Glomerular visceral epithelial cell (primary cell): ENCODE data around the gene AP3D1.
A peak's percentile ranks its signal among the peaks of the same experiment; 100 is the strongest.

Experiments used
- DNase-seq: peaks from one replicate; pipeline ENCODE4 v3.0.0-alpha.2; 2016; ENCODE audit errors: extremely low spot score

Gene AP3D1

DNA sequence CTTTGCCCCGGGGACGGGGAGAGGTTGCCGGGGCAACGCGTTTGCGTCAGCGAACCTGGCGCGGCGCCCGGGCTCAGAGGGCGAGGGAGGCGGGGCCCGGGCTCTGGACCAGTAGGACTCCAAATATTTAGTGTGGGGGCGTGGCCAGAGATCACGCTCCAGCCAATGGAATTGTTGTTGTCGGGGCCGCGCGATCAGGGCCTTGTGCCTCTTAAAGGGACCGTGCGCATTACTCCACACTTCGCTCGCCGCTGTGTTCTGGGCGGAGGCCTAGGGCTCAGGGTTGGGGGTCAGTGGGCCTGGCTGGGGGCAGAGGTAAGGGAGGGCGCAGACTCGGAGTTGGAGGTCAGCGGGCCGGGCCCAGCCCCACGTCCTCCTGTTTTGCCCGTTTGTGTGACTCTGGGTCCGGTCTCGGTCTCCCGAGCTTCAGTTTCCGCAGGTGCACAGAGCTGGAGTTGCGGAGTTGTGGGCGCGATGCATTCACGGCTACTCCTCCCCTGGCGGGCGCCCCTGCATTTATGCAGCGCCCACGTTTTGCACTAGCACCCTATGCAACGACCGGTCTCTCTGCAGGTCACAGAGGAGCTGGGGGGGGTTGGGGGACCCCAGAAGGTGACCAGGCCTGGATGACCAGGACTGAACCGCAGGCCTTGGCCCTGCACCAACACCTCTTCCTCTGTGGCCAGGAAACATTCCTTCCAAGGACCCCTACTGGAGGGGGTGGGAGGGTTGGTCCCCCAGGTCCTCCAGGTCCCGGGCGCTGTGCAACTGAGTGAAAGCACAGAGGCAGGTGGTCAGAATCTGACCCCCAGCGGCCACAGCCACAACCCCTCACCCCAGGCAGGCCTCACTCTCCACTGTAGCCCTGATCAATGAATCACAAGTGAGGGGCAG, 89.6 kb downstream of the AP3D1 start:
- peak; percentile 99 for DNase-seq

DNA sequence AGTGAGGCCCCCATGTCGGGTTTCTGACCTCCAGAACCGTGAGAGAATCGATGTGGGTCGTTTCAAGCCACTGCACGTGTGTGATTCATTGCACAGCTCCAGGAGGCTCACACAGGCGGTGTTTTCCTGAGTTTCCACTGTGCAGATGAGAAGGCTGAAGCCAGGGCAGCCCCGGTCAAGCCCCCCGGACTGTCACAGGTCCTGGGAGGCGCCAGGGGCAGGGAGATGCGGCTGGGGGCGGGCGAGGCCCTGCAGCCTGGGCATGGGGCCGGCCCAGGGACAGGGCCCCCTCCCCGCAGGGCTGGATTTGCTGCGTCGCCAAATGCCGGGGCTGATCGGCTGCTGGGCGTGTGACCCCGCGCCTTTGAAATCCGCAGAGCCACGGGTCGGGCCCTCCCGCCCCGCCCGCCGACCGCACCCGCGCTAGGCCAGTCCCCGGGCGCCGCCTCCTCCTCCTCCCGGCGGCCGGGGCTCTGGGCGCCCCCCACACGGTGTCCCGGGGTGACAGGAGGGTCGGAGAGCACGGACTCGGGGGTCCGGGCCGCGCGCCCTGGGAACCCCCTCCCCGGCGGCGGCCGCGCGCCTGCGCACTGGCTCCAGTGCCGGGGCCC, 90.4 kb downstream of the AP3D1 start:
- peak; percentile 88 for DNase-seq

- peak; percentile 80 for DNase-seq
These were observed 91.8 kb downstream of the AP3D1 start for GRCh38 chr19:2059422-2060201.

- no peak for DNase-seq
These were observed 92.6 kb downstream of the AP3D1 start for GRCh38 chr19:2058570-2059421.

- no peak for DNase-seq
These were observed 93.6 kb downstream of the AP3D1 start for GRCh38 chr19:2057484-2058469.

DNA sequence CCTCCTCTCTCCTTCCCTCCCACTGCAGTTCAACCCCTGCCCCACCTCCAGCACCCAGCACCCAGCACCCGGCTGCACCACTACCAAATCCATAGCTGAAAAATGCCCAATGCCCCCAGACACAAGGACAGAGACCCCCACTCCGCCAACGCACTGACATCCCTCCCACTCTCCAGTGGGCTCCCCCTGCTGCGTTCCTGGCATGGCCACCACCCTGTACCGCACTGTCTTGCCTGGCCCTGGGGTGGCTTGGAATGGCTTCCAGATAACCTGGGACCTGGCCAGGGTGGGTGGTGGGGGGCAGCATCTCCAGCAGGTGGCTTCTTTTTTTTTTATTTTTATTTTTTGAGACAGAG, 94.6 kb downstream of the AP3D1 start:
- no peak for DNase-seq

DNA sequence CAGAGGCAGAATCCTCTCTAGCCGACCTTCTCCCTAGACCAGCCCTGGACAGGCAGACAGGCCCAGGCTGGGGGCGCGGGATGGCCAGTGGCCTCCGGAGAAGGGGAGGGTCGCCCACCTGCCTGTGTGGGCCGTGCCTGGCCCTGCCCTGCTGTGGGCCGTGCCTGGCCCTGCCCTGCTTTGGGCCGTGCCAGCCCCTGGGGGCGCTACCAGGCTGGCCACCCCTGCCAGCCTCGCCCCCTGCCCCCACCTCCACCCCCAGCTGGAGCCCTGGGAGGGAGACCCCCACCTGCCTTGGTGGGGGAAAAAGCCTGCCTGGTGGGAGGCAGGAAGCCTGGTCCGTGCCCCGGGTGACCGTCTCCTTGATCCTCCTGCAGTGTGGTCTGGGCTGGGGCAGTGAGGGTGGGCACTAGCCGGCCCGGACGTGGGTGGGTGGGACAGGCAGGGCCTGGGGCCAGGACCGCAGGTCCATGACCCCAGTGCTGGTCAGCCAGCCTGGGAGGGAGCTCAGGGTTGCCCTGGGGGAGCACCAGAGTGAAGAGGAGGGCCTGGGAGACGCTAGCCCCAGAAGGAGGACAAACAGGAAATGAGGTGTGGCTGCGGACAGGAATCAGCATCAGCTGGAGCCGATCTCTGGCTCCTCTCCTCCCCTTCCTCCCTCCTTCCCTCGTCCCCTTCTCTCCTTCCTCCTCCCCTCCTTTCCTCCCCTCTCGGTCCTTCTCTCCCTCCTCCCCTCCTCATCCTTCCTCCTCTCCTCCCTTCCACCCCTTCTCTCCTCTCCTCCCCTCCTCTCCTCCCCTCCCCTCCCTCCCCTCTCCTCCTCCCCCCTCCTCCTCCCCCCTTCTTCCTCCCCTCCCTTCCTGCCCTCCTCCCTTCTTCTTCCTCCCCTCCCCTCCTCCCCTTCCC, 95.2 kb downstream of the AP3D1 start:
- peak; percentile 59 for DNase-seq

DNA sequence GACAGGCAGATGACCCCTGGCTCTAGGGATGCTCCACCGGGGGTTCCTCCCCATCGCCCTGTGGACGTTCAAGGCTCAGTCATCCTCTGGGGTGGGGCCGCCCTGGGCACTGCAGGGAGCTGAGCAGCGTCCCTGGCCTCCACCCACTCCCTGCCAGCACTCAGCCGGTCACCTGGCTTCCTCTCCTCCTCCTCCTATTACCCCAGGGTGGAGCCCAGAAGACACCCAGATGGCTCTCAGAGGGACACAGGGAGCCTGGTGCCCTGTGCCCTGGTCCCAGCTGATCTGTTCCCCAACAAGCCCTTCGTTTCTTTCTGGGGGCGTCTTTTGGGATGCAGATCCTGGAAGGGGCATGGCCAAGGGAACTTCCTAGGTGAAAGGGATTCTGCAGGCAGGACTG, 96.6 kb downstream of the AP3D1 start:
- no peak for DNase-seq

- no peak for DNase-seq
These were observed 97.6 kb downstream of the AP3D1 start for GRCh38 chr19:2053601-2054389.

DNA sequence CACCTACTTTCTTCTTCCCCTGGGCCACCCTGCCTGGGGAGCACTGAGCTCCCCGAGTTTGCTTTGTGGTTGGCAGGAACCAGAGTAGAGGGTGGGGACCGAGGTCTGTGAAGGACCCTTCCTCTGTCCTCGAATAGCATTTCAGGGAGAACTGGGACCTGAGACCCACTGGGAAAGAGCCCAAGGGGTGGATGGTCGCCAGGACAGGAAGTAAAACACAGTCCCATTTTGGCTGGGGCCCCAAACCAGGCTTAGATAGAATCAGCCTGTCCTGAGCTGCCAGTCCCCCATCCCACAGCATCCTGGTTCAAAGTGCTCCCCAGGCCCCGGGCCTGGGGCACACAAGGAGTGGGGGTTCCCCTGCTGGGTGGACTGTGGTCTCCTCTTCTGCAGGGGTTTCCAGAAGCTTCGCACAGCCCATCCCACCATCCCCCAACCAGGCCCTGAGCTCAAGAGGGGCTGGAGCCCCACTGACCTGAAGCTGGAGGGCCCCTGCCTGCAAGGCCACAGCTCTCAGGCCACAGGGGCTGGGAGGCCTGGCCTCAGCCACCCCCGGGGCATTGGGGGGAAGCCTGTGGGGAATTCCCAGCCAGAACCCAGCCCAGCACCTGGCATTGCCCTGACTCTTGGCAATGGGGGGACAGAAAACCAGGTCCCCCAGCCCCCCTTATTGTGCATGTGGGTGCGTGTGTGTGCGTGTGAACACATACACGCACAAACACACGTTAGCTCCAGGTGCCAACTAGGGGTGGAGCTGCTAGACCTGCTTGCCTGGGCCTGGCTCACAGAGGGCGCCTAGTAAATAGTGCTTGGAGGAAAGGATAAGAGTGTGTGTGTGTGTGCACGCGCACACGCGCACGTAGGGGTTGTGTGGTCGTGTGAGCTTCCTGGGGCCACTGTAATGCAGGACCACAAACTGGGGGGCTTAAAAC, 99.3 kb downstream of the AP3D1 start:
- DNase-seq: no peak

DNA sequence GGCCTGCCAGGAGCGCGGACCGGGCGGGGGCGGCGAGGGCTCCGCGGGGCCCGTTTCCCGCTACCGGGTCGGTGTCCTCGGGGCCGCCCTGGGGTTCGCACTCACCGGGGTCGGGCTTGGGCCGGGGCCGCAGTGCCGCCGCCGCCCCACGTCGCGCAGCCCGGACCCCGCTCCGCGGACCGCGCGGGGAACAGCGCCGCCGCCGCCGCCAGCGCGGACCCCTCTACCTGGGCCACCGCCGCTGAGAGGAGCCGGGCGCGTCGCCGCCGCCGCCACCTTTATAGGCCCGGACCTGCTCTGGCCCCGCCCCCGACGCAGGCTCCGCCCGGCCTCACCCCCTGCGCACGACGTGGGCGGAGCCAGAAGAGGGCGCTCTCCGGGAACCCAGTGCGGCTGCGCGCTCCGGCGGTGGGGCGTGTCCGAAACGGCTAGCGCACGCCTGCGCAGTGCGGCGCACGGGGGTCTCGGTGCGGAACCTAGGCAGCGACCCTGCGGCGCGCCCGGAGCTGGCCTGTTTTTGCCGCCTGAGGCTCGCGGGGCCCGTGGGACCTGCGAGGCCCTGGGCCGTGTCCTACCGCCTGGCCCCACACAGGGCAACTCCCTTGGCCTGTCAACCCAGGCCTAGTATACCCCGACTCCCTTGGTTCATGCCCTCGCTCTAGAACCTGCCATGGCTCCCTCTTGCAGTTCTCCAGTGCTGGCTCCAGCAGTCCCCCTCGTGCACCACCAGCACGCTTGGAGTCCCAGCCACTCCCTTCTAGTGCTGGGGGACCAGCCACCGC, 100.2 kb downstream of the AP3D1 start, which contains the start of gene MKNK2:
MKNK2 (minus strand) TSS at position 254 of the 782 bp plus-strand sequence. CDS start 393 bp downstream, outside the sequence.
- DNase-seq: peak; percentile 92
